Right cardiac atrium (tissue), 5 donors: ENCODE measurements around the gene CCT6B. TPM values are rescaled to one million over a fixed set of nuclear protein-coding genes. Genes with fewer than 3 reads are reported as not detected.
A peak's percentile ranks its signal among the peaks of the same experiment; 100 is the strongest.

ENCODE experiments used
- ATAC-seq, 2 donors: fragments of 200-7000 bp; cut with Tn5 transposase; one replicate each; pipeline versions ENCODE4 v1.8.0 to v1.9.1; 2020; ENCODE audit warnings: moderate library complexity in 2 of 2, mild to moderate bottlenecking in 1 of 2
- DNase-seq, 3 donors: peaks; one replicate each; pipeline ENCODE4 v3.0.0-alpha.2; 2020
- H3K27ac ChIP-seq: one replicate; pipeline ENCODE4 v1.5.1; 2013; ENCODE audit warnings: mild to moderate bottlenecking, low read length, control low read depth, moderate library complexity
- H3K27me3 ChIP-seq: one replicate; pipeline ENCODE4 v1.6.1; 2013; ENCODE audit not compliant: control insufficient read depth, insufficient read depth
- H3K4me1 ChIP-seq: one replicate; pipeline ENCODE4 v1.6.1; 2013; ENCODE audit warnings: low read length; ENCODE audit not compliant: control insufficient read depth, insufficient read depth
- H3K4me3 ChIP-seq: one replicate; pipeline ENCODE4 v1.5.1; 2013; ENCODE audit warnings: low read length, control low read depth
- H3K9me3 ChIP-seq: one replicate; pipeline ENCODE4 v1.6.1; 2013; ENCODE audit warnings: low read length; ENCODE audit not compliant: control insufficient read depth
- WGBS: extraction: QIAGEN DNeasy Blood & Tissue Kit; methylation state at CpG from one replicate; pipeline ENCODE4 v1.1.7; 2013; 5-methylcytosine and 5-hydroxymethylcytosine counted together
- intact Hi-C, 4 donors: fragments of 100-400 bp; cut with DNase I; formaldehyde crosslinking; loops; one replicate each; pipeline versions ENCODE4 v1.11.0 to v1.14.0; 2022 to 2023
- polyA plus RNA-seq: library from polyadenylated mRNA; stranded (reverse); fragments of 200-250 nt; gene quantifications from one replicate; pipeline ENCODE4 v1.2.3, GENCODE V29; 2013
- total RNA-seq, 4 donors: library from RNA; stranded (reverse); fragmentation: NEBNext Ultra II Directional; extraction: Animal tissue kit (Norgen Biotek cat#: 25700); gene quantifications; one replicate each; pipeline ENCODE4 v1.2.1, GENCODE V29; 2021
- donor health status: healthy with polysubstance abuse.
- donor health status: DM: no; HTN: yes; CAD: no.
- donor health status: DM: no; HTN: no; CAD: no.
- donor health status: DM: no; HTN: yes; CAD: no; lungs with severe emphysema.
- donor health status: DM: yes; HTN: yes; CAD: no.

CCT6B gene
- total and polyA plus RNA-seq, 5 donors, result 0.97 to 2.8 (median 2.0) TPM

DNA sequence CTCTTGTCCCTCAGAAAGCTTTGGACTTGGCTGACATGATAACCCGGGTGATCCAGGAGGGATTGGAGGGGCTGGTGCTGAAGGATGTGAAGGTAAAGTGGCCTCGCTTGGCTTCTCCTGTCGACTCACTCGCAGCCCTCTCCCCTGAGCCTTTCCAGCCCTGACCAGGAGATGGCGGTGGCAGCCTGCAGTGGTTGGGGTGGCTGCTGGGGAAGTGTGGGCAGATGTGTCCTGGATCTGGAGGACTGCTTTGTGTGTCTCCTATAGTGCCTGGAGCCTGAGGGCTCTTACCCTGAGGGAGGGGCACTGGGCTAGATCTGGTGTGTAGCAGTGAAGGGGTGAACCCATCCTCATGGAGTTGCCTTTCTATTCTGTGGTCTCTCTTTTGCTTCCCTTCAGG is 36.9 kb upstream of the CCT6B start:
- peak; percentile 43 to 82 (median 82) for DNase-seq
- ATAC-seq, result peak; percentile 81 to 82
- intact Hi-C loops, result loop anchor here (5.0 to 10.0 kb wide), 4 partner anchors 87 to 124 kb away; partner anchors contain the start of genes FNDC8 (in 1 of the 4) and RAD51D (in 1 of the 4)
- peaks cover 2% of the 10 kb centered on the region for H3K4me1 ChIP-seq
- no peaks in the 10 kb centered on the region for H3K27me3 ChIP-seq
- no peaks in the 10 kb centered on the region for H3K9me3 ChIP-seq
- H3K27ac ChIP-seq, result no peak overlapping the region
- no peak overlapping the region for H3K4me3 ChIP-seq
- WGBS, result 54% methylated on average over 5 of the region's 5 CpGs

DNA sequence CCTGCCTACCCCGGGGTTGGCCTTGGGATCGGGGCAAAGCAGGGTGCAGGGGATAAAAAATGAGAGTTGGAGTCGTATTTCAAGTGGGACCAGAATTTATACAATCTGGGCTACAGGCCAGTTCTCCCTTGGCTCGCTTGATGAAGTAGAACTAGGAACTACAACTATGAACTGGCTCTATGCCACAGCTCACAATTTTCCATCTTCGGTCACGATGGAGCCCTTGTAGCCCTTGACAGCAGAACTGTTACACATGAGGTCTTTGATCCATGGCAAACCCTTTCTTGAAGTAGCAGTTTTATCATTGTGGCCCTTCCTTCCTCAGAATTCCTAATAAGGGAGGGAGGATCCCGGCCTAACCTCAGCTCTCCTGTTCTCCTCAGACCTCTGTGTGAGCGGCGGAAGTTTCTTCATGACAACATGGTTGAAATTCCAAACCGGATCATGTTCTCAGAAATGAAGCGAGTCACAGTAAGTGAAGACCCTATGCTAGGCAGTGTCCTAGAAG is 36.1 kb upstream of the CCT6B start:
- peaks cover 2% of the 10 kb centered on the region for H3K4me1 ChIP-seq
- 38% methylated on average over 11 of the region's 11 CpGs for WGBS
- no peaks in the 10 kb centered on the region for H3K27me3 ChIP-seq
- ATAC-seq (peak; percentile 72 to 74), DNase-seq (peak; percentile 58 to 79 (median 65))
- intact Hi-C loops, result loop anchor here (5.0 to 10.0 kb wide), 4 partner anchors 87 to 125 kb away; partner anchors contain the start of genes FNDC8 (in 1 of the 4) and RAD51D (in 1 of the 4)
- no peak overlapping the region for H3K4me3 ChIP-seq
- no peaks in the 10 kb centered on the region for H3K9me3 ChIP-seq
- no peak overlapping the region for H3K27ac ChIP-seq

DNA sequence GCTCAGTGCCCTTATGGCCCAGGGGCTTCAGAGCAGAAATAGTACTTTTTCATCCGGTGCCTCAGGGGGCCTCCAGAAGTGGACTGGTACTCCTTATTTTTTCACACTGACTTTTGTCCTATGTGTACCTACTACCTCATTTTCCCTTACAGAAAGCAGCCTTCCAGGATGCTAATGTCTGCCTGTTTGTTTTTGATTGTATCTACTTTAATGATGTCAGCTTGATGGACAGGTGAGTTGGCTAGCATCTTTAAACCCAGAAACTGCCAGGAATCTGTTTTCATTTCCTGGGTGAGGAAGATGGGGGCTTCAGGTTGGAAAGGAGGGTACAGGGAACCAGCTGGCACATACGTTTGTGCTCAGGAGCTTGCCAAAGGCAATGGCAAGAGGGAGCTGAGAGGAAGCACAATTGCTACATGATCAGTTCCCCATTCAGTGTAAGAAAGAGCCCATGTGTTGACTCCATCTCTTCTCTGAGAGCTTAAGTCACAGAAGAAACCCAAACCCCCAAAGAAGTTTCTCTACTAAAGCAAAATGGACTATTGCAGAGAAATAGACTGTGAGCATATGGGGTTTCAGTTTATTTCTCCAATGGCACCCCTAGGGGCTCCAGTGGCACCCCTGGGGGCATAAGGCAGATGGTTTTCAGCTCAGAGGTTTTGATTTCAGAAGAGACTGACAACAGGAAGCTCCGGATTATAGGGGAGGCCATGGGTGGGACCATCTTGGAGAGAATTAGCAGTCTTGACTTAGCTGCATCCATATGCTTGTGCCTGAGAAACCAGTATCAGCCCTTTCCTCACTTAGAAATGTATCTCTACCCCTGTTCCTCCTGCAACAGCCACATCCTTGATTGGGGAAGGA is 35.4 kb upstream of the CCT6B start:
- no peak overlapping the region for H3K27ac ChIP-seq
- whole genome bisulfite sequencing, result 73% methylated on average over 3 of the region's 3 CpGs
- no peak for DNase-seq
- H3K27me3 ChIP-seq, result no peaks in the 10 kb centered on the region
- no peaks in the 10 kb centered on the region for H3K9me3 ChIP-seq
- peaks cover 2% of the 10 kb centered on the region for H3K4me1 ChIP-seq
- no peak for ATAC-seq
- intact Hi-C loops, result loop anchor here (5.0 to 10.0 kb wide), 4 partner anchors 88 to 126 kb away; partner anchors contain the start of genes FNDC8 (in 1 of the 4) and RAD51D (in 1 of the 4)
- H3K4me3 ChIP-seq, result no peak overlapping the region

DNA sequence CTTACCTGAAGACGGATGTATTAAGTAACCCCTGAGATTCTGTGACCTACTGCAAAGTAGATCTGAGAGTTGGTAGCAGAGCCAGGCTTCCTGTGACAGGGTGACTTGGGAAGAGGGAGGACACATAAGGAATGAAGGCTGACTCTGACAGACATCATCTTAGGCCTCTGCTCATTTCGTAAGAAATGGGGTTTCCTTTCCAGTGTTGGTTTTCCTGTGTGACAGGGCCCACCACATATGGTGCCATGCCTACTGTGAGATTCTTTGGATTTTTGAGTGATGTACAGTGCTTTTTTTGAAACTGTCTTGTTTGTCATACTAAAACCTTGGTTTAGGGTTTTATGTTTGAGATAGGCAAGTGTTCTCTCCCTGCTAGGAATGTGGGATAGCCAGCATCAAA is 31.8 kb upstream of the CCT6B start:
- Histone ChIP-seq H3K27ac (no peak overlapping the region), H3K4me3 (no peak overlapping the region), H3K27me3 (no peaks in the 10 kb centered on the region), H3K4me1 (peaks cover 4% of the 10 kb centered on the region), H3K9me3 (no peaks in the 10 kb centered on the region)
- DNase-seq, result no peak
- ATAC-seq, result no peak
- WGBS, result 73% methylated on average over 2 of the region's 2 CpGs
- intact Hi-C loops, result loop anchor here in 2 of 4 donors (10.0 kb wide), 2 partner anchors 92 to 122 kb away; partner anchors contain the start of gene RAD51D (in 1 of the 2)

DNA sequence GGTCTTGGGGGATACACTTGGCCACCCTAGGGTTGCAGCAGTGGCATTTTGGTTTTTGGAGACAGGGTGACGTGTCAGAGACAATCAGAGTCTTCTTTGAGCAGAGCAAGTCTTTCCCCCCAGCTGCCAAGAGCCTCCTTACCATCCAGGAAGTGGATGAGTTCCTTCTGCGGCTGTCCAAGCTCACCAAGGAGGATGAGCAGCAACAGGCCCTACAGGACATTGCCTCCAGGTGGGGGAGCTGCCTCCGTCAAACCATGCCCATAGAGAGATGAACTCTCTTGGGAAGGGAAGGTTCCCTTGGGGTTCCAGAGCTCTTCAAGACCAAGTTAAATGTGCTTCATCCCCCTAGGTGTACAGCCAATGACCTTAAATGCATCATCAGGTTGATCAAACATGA is 30.3 kb upstream of the CCT6B start:
- 92% methylated on average over 3 of the region's 3 CpGs for WGBS
- H3K4me1 ChIP-seq, result peaks cover 2% of the 10 kb centered on the region
- no peak for ATAC-seq
- H3K27ac ChIP-seq, result no peak overlapping the region
- no peak for DNase-seq
- intact Hi-C loops, result loop anchor here in 2 of 4 donors (10.0 kb wide), 2 partner anchors 93 to 123 kb away; partner anchors contain the start of gene RAD51D (in 1 of the 2)
- H3K27me3 ChIP-seq, result no peaks in the 10 kb centered on the region
- no peak overlapping the region for H3K4me3 ChIP-seq
- no peaks in the 10 kb centered on the region for H3K9me3 ChIP-seq

DNA sequence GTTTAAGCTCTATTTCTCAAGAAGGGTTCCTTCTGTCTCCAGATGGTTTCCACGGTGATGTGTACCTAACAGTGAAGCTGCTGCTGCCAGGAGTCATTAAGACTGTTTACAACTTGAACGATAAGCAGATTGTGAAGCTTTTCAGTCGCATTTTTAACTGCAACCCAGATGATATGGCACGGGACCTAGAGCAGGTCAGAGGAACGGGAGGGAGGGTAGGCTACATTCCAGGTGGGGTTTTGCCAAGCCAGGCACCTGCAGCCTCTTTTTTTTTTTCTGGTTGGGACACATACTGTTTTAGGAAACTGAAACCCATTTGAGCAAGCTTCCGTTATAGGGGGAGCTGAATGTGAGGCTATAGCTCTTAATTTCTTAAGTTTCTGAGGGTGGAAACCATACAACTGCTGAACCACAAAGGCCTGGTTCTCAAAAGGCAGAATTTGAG is 29.7 kb upstream of the CCT6B start:
- no peak overlapping the region for H3K4me3 ChIP-seq
- ATAC-seq (peak; percentile 29 to 32), DNase-seq (no peak)
- H3K9me3 ChIP-seq, result no peaks in the 10 kb centered on the region
- no peak overlapping the region for H3K27ac ChIP-seq
- H3K27me3 ChIP-seq, result no peaks in the 10 kb centered on the region
- 50% methylated on average over 6 of the region's 6 CpGs for WGBS
- H3K4me1 ChIP-seq, result peaks cover 2% of the 10 kb centered on the region
- intact Hi-C loops, result loop anchor here in 2 of 4 donors (10.0 kb wide), 2 partner anchors 94 to 124 kb away; partner anchors contain the start of gene RAD51D (in 1 of the 2)

DNA sequence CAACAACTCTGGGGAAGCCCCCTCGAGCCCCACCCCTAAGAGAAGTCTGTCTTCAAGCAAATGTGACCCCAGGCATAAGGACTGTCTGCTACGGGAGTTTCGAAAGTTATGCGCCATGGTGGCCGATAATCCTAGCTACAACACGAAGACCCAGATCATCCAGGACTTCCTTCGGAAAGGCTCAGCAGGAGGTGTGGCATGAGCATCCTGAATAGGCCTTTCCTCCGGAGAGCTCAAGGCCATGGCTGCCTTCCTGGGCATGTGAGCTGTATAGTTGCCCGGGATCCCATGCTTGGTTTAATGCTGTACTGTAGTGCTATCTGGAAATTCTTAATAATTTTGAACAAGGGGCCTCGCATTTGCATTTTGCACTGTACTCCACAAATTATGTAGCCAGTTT is 28.2 kb upstream of the CCT6B start:
- 89% methylated on average over 10 of the region's 10 CpGs for WGBS
- H3K4me1 ChIP-seq, result peaks cover 2% of the 10 kb centered on the region
- H3K4me3 ChIP-seq, result no peak overlapping the region
- intact Hi-C loops, result no loop called here
- no peak for ATAC-seq
- no peaks in the 10 kb centered on the region for H3K27me3 ChIP-seq
- DNase-seq, result no peak
- no peak overlapping the region for H3K27ac ChIP-seq
- H3K9me3 ChIP-seq, result no peaks in the 10 kb centered on the region

DNA sequence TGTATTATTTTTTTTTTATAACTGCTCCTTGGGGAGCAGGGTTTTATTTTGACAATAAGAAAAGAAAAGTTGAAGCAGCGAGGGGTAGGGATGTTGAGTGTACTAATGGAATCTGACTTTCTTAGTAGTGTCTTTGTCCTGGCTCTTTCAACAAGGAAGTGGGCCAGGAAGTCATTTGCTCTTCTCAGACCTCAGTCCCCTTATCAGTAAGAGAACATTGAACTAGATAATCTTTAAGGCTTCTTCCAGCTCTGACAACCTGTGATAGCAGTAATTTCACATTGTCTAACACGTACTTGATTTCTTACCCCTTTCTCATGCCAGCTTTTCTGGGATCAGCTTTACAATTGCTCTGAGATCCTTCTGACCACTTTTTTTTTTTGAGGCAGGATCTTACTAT is 27.4 kb upstream of the CCT6B start:
- Histone ChIP-seq H3K27me3 (no peaks in the 10 kb centered on the region), H3K4me1 (peaks cover 2% of the 10 kb centered on the region), H3K4me3 (no peak overlapping the region), H3K9me3 (no peaks in the 10 kb centered on the region), H3K27ac (no peak overlapping the region)
- DNase-seq (no peak), ATAC-seq (no peak)
- 75% methylated on average over 2 of the region's 2 CpGs for WGBS
- intact Hi-C loops, result no loop called here

DNA sequence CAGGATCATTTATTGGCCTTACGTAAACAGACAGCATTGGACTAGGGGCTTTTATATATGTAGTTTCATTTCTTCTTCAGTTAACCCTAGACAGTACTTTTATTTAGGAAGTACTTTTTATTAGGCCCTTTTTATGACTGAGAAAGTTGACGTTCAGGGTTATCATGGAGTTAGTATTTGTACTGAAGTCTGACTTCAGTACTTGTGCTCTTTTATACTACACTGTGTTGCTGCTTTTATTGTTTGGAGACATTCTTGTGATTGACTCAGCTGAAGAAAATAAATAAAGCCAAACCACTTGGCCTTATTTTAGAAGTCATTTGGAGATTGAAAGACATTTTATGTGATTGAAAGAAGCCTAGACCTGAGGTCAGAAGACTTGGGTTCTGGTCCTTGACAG is 26.0 kb upstream of the CCT6B start:
- Histone ChIP-seq H3K4me1 (peaks cover 2% of the 10 kb centered on the region), H3K27me3 (no peaks in the 10 kb centered on the region), H3K9me3 (no peaks in the 10 kb centered on the region), H3K4me3 (no peak overlapping the region), H3K27ac (no peak overlapping the region)
- intact Hi-C loops, result no loop called here
- 94% methylated on average over 2 of the region's 2 CpGs for WGBS
- ATAC-seq (no peak), DNase-seq (no peak)

DNA sequence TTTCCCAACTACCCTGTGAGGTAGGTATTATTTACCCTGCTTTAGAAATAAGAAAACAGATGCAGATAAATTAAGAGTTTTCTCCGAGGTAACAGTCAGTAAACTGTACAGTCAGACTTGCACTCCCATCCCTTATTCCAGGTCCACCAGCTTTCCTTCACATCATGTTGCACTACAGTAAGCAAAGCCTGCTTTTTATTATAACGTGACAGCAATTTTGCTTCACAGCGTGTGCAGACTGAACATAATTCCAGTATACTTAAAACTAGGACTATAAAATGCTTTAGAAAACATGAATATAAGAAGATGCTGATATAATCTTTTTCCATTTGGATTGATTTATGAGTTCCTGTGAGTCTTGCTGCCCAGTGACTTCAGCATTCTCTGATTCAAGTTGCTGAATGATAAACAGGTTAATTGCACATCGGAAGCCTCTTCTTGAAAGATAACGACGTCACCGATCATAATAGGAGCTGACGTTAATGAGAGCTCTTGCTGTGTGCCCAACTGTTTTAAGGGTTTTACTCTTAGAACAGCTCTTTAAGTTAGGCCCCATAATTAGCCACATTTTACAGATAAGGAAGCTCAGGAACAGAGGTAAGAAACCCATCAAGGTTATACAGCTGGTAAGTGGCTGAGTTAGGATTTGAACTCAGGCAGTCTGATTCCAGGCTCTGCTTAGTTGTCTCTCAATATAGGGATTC is 20.4 kb upstream of the CCT6B start:
- Histone ChIP-seq H3K9me3 (no peaks in the 10 kb centered on the region), H3K27me3 (no peaks in the 10 kb centered on the region), H3K27ac (no peak overlapping the region), H3K4me1 (no peaks in the 10 kb centered on the region), H3K4me3 (peak overlapping the region; percentile 92)
- ATAC-seq, result no peak
- WGBS, result 11% methylated on average over 8 of the region's 8 CpGs
- intact Hi-C loops, result loop anchor here in 1 of 4 donors (5.0 kb wide), 1 partner anchor 106 kb away; no protein-coding TSS in a partner anchor
- no peak for DNase-seq
